ENCODE results near the gene PGD.

Gene PGD

DNA sequence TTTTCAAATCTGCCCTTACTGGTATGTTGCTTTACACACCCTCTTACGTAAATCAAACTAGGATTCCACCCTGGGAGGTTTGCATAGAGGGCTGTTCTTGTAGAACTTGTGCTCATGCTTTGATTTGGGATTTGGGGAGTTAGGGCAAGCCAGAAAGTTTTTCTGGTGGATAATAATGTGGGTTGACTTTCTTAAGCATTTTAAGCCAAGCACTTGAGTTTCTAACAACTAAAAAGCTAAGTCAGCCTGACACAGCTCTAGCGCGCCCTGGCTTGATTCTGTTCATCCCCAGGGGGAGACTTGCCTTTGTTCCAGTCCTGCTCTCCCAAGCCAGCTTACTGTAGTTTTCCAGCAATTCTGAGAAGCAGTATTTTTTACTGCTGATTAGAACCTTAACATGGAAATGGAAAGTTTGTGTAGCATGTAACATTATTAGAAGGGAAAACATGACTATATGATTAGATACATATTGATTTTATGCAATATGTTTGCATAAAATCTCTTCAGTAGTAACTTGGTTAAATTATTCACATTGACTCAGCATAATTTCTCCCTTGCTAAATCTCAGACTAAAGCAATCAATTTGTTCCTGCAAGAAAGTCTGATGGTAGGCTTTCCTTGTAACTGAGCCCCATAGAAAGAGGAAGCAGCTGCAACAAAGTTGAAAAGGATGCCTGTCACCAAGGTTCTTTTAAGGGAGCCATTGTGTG, 11.0 kb upstream of the PGD start:
- peak overlapping the region; percentile 42; the same call in 1 of the 2 replicates for H3K4me2 ChIP-seq (ENCODE audit: low read length)
- no peaks in the 10 kb centered on the region for H3F3A ChIP-seq (ENCODE audit: insufficient read depth, low read length)
- H2AFZ ChIP-seq (ENCODE audit: low read length) = no peak overlapping the region
- H3K36me3 ChIP-seq (ENCODE audit: insufficient read depth, low read length) = no peaks in the 10 kb centered on the region
- no peaks in the 10 kb centered on the region for H3K9me3 ChIP-seq (ENCODE audit: low read length)
- TF ChIP-seq, protein P1, sequence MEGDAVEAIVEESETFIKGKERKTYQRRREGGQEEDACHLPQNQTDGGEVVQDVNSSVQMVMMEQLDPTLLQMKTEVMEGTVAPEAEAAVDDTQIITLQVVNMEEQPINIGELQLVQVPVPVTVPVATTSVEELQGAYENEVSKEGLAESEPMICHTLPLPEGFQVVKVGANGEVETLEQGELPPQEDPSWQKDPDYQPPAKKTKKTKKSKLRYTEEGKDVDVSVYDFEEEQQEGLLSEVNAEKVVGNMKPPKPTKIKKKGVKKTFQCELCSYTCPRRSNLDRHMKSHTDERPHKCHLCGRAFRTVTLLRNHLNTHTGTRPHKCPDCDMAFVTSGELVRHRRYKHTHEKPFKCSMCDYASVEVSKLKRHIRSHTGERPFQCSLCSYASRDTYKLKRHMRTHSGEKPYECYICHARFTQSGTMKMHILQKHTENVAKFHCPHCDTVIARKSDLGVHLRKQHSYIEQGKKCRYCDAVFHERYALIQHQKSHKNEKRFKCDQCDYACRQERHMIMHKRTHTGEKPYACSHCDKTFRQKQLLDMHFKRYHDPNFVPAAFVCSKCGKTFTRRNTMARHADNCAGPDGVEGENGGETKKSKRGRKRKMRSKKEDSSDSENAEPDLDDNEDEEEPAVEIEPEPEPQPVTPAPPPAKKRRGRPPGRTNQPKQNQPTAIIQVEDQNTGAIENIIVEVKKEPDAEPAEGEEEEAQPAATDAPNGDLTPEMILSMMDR (IDR thresholded peaks at IDR 0.05; ENCODE audit: low read length) = no peak
- no peak for TF ChIP-seq EZH2 (IDR thresholded peaks at IDR 0.05; ENCODE audit: borderline replicate concordance, low read length)
- H3K4me1 ChIP-seq (ENCODE audit: insufficient read depth, low read length, severe bottlenecking) = peaks cover 11% of the 10 kb centered on the region
- no peak overlapping the region for H3K9ac ChIP-seq (ENCODE audit: low read length)
- peaks cover 5% of the 10 kb centered on the region; the same call in 1 of the 2 replicates for H3K27me3 ChIP-seq (ENCODE audit: insufficient read depth, low read length)
- H4K20me1 ChIP-seq (ENCODE audit: insufficient read depth, low read length) = no peaks in the 10 kb centered on the region
- H3K4me3 ChIP-seq (ENCODE audit: low read depth, low read length, poor library complexity, severe bottlenecking) = no peak overlapping the region
- no peaks in the 10 kb centered on the region for H3K79me2 ChIP-seq (ENCODE audit: insufficient read depth, low read length)
- peak overlapping the region; percentile 1 for H3K27ac ChIP-seq (ENCODE audit: low read depth, low read length, poor library complexity, severe bottlenecking)
- H3K9me2 ChIP-seq (ENCODE audit: low read depth, low read length) = no peaks in the 10 kb centered on the region

DNA sequence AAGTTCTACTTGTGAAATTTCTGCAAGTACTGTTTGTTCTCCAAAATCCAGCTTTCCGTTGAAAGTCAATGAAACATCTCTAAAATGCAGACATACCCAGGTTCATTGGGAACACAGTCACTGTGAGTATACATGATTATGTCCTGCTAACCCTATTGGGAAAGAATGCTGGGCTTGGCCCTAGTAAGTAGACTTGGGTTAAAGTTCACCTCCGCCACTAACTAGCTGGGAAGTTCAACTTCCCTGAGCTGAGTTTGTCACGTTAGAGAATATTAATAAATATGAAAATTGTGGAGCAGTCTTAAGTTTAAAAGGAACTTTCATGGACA, 10.5 kb upstream of the PGD start:
- Histone ChIP-seq H4K20me1 (ENCODE audit: insufficient read depth, low read length) (no peaks in the 10 kb centered on the region), H3K27ac (ENCODE audit: low read depth, low read length, poor library complexity, severe bottlenecking) (peak overlapping the region; percentile 1), H3F3A (ENCODE audit: insufficient read depth, low read length) (no peaks in the 10 kb centered on the region), H3K79me2 (ENCODE audit: insufficient read depth, low read length) (no peaks in the 10 kb centered on the region), H3K9me2 (ENCODE audit: low read depth, low read length) (no peaks in the 10 kb centered on the region), H3K36me3 (ENCODE audit: insufficient read depth, low read length) (no peaks in the 10 kb centered on the region), H3K4me2 (ENCODE audit: low read length) (peak overlapping the region; percentile 42; the same call in 1 of the 2 replicates), H3K4me3 (ENCODE audit: low read depth, low read length, poor library complexity, severe bottlenecking) (no peak overlapping the region), H2AFZ (ENCODE audit: low read length) (no peak overlapping the region), H3K27me3 (ENCODE audit: insufficient read depth, low read length) (peaks cover 3% of the 10 kb centered on the region; the same call in 1 of the 2 replicates), H3K9me3 (ENCODE audit: low read length) (no peaks in the 10 kb centered on the region), H3K4me1 (ENCODE audit: insufficient read depth, low read length, severe bottlenecking) (peaks cover 11% of the 10 kb centered on the region), H3K9ac (ENCODE audit: low read length) (no peak overlapping the region)
- TF ChIP-seq, protein P1 (IDR thresholded peaks at IDR 0.05; ENCODE audit: low read length) = no peak
- no peak for TF ChIP-seq EZH2 (IDR thresholded peaks at IDR 0.05; ENCODE audit: borderline replicate concordance, low read length)

DNA sequence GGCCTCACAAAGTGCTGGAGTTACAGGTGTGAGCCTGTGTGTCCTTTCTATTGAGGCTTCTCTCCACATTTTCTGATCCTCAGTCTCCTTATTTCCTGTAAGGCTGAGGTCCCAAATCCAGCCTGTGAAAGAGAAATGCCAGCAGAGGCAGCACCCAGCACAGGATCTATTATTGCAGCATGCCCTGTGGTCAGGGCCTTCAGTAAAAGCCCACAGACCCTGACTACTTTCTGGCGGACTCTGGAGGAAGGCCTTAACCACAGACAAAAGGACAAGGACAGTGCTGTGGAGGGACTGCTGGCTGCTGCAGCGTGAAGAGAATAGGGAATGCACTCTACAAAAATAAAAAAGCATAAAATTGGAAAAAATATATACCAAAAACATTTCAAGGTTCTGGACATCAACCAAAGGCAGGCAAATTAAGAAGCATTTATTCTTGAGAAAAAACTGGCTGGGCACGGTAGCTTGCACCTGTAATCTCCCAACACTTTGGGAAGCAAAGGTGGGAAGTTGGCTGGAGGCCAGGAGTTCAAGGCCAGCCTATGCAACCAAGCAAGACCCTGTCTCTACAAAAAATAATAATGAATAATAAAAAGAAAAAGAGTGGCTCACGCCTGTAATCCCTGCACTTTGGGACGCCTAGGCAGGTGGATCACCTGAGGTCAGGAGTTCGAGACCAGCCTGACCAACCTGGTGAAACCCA, 9.4 kb upstream of the PGD start:
- H3K9ac ChIP-seq (ENCODE audit: low read length) = no peak overlapping the region
- H3F3A ChIP-seq (ENCODE audit: insufficient read depth, low read length) = no peaks in the 10 kb centered on the region
- H3K4me3 ChIP-seq (ENCODE audit: low read depth, low read length, poor library complexity, severe bottlenecking) = no peak overlapping the region
- no peaks in the 10 kb centered on the region for H3K27me3 ChIP-seq (ENCODE audit: insufficient read depth, low read length)
- H3K36me3 ChIP-seq (ENCODE audit: insufficient read depth, low read length) = no peaks in the 10 kb centered on the region
- peaks cover 11% of the 10 kb centered on the region for H3K4me1 ChIP-seq (ENCODE audit: insufficient read depth, low read length, severe bottlenecking)
- H4K20me1 ChIP-seq (ENCODE audit: insufficient read depth, low read length) = no peaks in the 10 kb centered on the region
- no peak for TF ChIP-seq EZH2 (IDR thresholded peaks at IDR 0.05; ENCODE audit: borderline replicate concordance, low read length)
- TF ChIP-seq, protein P1 (IDR thresholded peaks at IDR 0.05; ENCODE audit: low read length) = no peak
- no peak overlapping the region for H3K27ac ChIP-seq (ENCODE audit: low read depth, low read length, poor library complexity, severe bottlenecking)
- H3K9me2 ChIP-seq (ENCODE audit: low read depth, low read length) = no peaks in the 10 kb centered on the region
- H3K4me2 ChIP-seq (ENCODE audit: low read length) = no peak overlapping the region
- H2AFZ ChIP-seq (ENCODE audit: low read length) = no peak overlapping the region
- H3K9me3 ChIP-seq (ENCODE audit: low read length) = 0 out of 2 replicates have a peak, but pooled peaks cover 4% of the 10 kb centered on the region
- no peaks in the 10 kb centered on the region for H3K79me2 ChIP-seq (ENCODE audit: insufficient read depth, low read length)

All from OCI-LY1 (cell line).